Measurements from ENCODE around the gene UMPS. TPM values are rescaled to one million over a fixed set of nuclear protein-coding genes. Genes with fewer than 3 reads are reported as not detected.

The UMPS gene
- total RNA-seq, 1 experiment from 2014 or later, result 46.0 TPM

- ChIA-PET POLR2A (interaction anchor here (0.6 kb wide), 2 partner anchors 46 to 67 kb away, joined by 3 to 5 read pairs; no protein-coding TSS in a partner anchor), CTCF (no interaction called here)
- no peaks in the 10 kb centered on the region for H3K27me3 ChIP-seq (ENCODE audit: control insufficient read depth, insufficient read depth, low read length)
- ATAC-seq (no peak), DNase-seq (ENCODE audit: low read depth, low spot score) (no peak)
- BruUV-seq (replicated peaks), result no TSS peak
- H3K4me1 ChIP-seq (ENCODE audit: control insufficient read depth, insufficient read depth, low read length), result peaks cover 38% of the 10 kb centered on the region
- intact Hi-C loops (cut with micrococcal nuclease; ENCODE audit: unreplicated experiment) (no loop called here), in situ Hi-C loops (cut with HindIII; ENCODE audit: low pct_unique_long_range_greater_than_20kb, low sequenced_read_pairs) (no loop called here)
- TF ChIP-seq SIN3A (IDR thresholded peaks at IDR 0.05; ENCODE audit: borderline replicate concordance, insufficient read depth, low read depth, low read length), result no peak
- TF ChIP-seq TCF7L2 (IDR thresholded peaks at IDR 0.05; ENCODE audit: low read depth, low read length), result no peak
- TF ChIP-seq REST (IDR thresholded peaks at IDR 0.05; ENCODE audit: insufficient read depth in 1 of 2, low read depth in 2 of 2, low read length in 1 of 2), result no peak
- no peak for TF ChIP-seq POLR2AphosphoS5 (IDR thresholded peaks at IDR 0.05; ENCODE audit: low read depth, low read length)
- TF ChIP-seq, protein P1, sequence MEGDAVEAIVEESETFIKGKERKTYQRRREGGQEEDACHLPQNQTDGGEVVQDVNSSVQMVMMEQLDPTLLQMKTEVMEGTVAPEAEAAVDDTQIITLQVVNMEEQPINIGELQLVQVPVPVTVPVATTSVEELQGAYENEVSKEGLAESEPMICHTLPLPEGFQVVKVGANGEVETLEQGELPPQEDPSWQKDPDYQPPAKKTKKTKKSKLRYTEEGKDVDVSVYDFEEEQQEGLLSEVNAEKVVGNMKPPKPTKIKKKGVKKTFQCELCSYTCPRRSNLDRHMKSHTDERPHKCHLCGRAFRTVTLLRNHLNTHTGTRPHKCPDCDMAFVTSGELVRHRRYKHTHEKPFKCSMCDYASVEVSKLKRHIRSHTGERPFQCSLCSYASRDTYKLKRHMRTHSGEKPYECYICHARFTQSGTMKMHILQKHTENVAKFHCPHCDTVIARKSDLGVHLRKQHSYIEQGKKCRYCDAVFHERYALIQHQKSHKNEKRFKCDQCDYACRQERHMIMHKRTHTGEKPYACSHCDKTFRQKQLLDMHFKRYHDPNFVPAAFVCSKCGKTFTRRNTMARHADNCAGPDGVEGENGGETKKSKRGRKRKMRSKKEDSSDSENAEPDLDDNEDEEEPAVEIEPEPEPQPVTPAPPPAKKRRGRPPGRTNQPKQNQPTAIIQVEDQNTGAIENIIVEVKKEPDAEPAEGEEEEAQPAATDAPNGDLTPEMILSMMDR (IDR thresholded peaks at IDR 0.05), result no peak
- no peaks in the 10 kb centered on the region for H3K36me3 ChIP-seq (ENCODE audit: control insufficient read depth, insufficient read depth, low read length)
- no peak overlapping the region for H3K27ac ChIP-seq (ENCODE audit: low read length)
- no peak overlapping the region for H3K4me3 ChIP-seq (ENCODE audit: low read depth in 2 of 2, low read length in 2 of 2)
- no peaks in the 10 kb centered on the region for H3K9me3 ChIP-seq (ENCODE audit: control insufficient read depth, insufficient read depth, low read depth, low read length)
Measured at GRCh38 chr3:124777762-124778470, 47.7 kb downstream of the UMPS start.

DNA sequence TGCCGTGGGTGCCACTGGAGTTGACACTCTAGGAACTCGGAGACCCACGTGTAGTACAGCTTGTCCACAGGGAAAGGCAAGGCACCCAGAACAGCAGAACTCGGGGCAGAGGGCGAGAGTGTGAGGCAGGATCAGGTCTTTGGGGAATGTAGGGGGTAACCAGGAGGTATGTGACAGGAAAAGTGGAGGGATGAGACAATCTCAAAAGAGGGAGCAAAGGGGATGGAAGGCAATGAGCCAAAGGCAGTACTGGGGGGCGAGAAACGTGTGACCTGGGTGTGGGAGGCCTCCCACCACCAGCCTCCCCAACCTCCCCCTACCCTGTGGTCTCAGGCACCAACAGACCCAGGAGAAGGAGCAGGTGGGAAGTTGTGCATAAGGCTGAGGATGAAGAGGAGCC, 48.9 kb downstream of the UMPS start:
- Histone ChIP-seq H3K4me3 (ENCODE audit: low read depth in 2 of 2, low read length in 2 of 2) (no peak overlapping the region), H3K27me3 (ENCODE audit: control insufficient read depth, insufficient read depth, low read length) (no peaks in the 10 kb centered on the region), H3K36me3 (ENCODE audit: control insufficient read depth, insufficient read depth, low read length) (no peaks in the 10 kb centered on the region), H3K9me3 (ENCODE audit: control insufficient read depth, insufficient read depth, low read depth, low read length) (no peaks in the 10 kb centered on the region), H3K4me1 (ENCODE audit: control insufficient read depth, insufficient read depth, low read length) (peaks cover 33% of the 10 kb centered on the region), H3K27ac (ENCODE audit: low read length) (no peak overlapping the region)
- intact Hi-C loops (cut with micrococcal nuclease; ENCODE audit: unreplicated experiment), result no loop called here
- DNase-seq (ENCODE audit: low read depth, low spot score) (no peak), ATAC-seq (no peak)
- in situ Hi-C loops (cut with HindIII; ENCODE audit: low pct_unique_long_range_greater_than_20kb, low sequenced_read_pairs), result no loop called here
- no TSS peak for BruUV-seq (replicated peaks)
- POLR2A ChIA-PET, result no interaction called here
- TF ChIP-seq REST (IDR thresholded peaks at IDR 0.05; ENCODE audit: insufficient read depth in 1 of 2, low read depth in 2 of 2, low read length in 1 of 2) (no peak), SIN3A (IDR thresholded peaks at IDR 0.05; ENCODE audit: borderline replicate concordance, insufficient read depth, low read depth, low read length) (no peak), TCF7L2 (IDR thresholded peaks at IDR 0.05; ENCODE audit: low read depth, low read length) (no peak)
- TF ChIP-seq, protein P1 (IDR thresholded peaks at IDR 0.05), result no peak
- CTCF ChIA-PET, result no interaction called here
